Loucy (cell line): ENCODE measurements around the gene SYNE1.

Source experiments
- CTCF ChIP-seq: fragments of 200-600 bp; sonication (generic); conservative IDR thresholded peaks from 2 replicates; pipeline ENCODE4 v1.5.1; 2014; ENCODE audit warnings: mild to moderate bottlenecking, antibody characterized with exemption, low read length
- EZH2phosphoT487 ChIP-seq: fragments of 200-600 bp; IDR thresholded peaks from 2 replicates; pipeline ENCODE4 v1.6.1; 2018; ENCODE audit warnings: antibody characterized with exemption, mild to moderate bottlenecking, moderate library complexity, borderline replicate concordance

DNA sequence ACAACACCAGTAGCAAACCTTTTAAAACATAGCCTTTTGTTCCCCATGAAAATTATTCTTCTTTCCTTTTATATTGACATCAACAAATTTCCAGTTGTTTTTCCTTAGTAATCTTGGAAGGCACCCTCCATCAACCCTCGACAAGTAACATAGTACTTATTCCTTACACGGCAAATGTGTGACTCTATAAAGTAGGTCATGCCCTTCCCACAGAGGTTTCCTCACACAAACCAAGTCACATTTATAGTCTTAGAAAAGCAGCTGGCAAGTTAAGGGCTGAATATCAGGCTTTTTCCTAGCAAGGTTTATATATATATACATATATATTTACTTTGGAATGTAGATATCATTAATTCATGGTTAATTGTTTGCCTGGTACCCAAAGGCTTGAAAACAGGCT, 371.5 kb downstream of the SYNE1 start:
- TF ChIP-seq CTCF: no peak
- TF ChIP-seq EZH2phosphoT487: no peak
